NCI-H2029 (cell line): Measurements from ENCODE around the gene PREP.

ENCODE experiments used
- DNase-seq: peaks from one replicate; lab custom pipeline; 2025; lab: John Stamatoyannopoulos, UW

Gene PREP

DNA sequence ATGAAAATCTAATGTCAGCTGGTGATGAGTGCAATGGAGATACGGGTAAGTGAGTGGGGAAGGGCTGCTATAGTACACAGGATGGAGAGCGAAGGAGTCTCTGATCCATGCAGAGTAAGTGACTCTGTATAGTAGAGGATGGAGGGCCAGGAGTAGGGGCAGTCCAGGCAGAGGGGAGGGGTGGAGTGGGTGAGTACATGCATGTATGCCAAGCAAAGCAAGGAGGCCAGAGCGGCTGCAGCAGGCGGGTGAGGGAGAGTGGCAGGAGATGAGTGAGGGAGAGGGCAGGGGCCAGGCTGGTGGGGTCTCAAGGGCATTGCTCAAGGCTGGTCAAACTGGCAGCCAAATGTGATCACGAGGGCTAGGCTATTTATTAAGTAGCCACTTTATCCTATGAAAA, 94.0 kb downstream of the PREP start:
- DNase-seq, result no peak

DNA sequence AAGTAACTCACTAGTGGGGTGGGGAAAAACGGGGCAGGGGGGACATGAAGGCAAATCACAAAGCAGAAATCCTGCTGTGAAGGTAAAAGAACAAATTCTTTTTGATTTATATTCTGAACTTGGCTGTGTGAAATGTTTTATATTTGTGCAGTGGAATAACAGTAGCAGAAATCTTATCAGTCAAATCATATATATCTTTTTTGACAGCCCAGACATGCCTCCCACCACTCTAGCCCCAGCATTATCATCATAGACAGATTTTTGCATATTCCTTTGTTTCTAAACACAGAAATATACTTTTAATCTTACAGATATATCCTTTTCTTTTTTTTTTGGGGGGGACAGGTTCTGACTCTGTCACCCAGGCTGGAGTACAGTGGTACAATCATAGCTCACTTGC, 97.4 kb downstream of the PREP start:
- no peak for DNase-seq

DNA sequence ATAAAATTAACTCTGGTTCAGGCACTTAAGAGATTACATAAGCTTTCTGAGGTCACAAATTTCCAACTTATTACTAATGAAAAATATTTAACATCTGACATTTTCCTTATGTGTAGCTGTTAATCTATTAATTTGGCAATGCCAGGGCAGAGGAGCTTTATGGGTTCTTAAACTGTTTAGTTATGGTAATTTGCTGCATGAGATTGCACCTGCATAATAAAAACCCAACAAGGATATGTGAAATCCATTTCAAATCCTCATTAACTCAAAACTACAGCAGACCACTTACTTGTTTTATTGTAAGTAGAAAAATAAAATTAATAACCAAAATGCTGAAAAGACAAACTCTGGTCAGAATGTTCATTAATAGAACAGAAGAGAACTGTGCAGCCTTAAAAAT, 98.1 kb downstream of the PREP start:
- DNase-seq, result no peak

DNA sequence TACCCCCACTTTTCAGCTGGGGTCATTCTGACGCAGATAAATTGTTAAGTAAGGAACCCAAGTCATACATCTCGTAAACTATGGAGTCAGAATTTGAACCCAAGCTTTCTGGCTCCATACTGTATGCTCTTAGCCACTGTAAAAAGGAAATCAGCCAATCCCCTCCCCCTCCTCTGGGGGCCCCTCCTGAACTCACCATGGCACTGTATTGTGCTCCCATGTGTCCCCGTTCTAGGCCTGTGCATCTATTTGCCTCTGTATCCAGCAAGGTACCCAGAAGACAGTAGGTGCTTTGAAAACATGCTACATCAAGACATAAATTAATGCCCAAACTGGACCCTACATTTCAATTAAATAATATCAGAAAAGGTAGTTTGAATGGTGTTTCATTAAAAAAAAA, 98.5 kb downstream of the PREP start:
- DNase-seq, result no peak

DNA sequence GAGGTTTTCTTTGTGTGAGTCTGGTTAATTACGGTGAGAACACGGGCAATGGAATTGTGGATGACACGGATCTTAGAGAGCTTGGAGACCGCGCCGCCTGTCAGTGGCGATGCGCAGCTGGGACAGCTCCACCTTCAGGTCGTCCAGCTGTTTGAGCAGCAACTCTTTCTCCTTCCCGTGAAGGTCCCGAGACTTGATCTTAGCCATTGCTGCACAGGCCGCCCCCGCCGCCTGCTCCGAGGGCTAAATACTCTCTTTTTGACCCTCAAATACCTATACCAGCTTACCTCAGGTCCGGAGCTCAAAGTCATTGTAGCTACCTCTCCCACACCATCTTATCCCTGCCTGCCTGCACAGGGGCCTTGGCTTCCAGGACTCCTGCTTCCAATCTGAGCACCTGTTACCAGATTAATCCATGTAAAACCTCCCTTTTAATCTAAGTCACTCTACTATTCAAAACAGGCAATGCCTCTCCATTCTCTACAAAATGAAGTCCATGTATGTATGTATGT, 100.2 kb downstream of the PREP start:
- DNase-seq, result peak; percentile 64

DNA sequence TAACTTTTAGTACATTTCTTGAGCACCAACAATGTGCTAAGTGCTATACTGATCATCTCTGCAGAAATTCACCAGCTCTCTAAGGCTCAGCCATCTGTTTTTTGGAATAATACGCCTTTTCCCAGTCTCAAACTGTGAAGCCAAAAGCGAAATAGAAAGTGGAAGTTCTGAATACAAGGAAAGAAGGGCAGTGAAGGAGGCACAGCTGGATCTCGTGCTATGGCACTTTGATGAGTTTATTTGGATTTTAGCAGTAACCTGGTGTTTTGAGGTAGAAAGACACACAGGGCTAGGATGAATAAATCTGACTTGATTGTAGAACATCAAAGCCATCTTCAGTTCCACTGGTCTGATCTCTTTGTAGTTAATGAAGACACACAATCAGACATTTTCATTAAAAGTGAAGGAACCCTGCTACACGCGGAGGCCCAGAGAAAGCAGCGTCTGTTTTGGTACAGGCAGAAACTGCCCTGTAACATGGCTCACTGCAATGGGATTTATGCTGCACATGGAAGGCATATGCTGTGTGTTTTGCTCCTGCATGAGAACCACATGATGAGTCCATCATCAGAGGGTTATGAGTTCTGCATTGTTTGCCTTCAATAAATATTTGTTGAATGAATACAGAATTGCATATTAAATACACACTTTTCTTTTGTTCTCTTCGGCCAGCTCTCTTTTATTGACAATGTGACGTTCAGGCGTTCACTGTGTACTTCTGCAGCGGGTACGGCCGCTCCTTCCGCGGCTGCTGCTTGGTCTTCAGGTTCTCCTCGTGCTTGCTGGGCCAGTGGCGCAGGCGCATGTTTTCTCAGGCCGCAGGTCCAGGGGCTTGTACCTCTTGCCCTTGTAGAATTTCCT, 100.9 kb downstream of the PREP start:
- DNase-seq, result peak; percentile 64

DNA sequence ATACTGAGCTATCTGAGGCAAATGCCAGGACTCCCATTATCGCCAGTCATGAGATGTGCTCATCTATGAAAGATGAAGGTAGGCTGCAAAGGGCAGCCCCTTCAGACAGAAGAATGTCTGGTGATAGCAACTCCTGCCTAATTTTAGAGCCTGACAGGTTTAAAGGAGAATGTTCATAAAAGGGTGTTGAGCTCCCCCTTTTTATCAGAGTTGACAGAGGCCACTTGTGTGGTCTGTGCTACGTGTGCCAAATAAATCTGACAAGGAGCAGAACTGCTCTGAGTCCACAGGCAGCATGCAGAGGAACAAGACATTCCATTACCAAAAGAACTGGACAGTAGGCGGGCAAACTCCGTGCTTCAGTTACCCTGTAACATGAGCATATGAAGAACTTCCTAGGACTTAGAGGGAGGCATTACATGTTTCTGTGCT, 101.8 kb downstream of the PREP start:
- DNase-seq, result no peak

DNA sequence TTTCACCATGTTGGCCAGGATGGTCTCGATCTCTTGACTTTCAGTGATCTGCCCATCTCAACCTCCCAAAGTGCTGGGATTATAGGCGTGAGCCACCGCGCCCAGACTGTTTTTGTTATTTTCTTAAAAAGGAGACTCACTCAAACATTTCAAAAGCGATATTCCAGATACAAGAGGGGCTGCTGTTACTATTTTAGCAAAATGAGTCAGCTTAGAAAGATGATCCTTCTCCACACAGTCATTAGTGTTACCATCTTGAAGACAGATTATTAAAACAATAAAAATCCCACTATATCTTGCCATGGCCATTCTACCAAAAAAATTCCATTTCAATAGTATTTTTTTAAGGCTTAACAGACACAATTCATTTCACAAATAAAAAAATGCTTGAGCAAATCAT, 102.8 kb downstream of the PREP start:
- DNase-seq, result no peak

DNA sequence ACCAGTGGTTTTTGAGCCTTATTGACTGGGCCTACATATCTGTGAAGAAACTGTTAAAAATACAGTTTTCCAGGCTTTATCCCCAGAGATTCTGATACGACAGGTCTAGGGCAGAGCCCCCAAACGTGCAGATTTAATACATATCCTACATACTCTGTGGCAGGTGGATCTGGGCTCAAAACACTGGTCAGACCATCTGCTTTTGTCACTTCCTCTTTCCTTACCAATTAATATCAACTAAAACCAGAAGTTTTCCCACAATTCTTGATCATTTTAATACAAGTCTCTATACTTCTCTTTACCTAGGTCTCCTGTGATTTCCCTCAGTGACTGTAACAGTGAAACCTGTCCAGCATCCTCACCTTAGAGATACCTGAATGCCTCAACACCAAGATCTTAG, 108.8 kb downstream of the PREP start:
- no peak for DNase-seq

DNA sequence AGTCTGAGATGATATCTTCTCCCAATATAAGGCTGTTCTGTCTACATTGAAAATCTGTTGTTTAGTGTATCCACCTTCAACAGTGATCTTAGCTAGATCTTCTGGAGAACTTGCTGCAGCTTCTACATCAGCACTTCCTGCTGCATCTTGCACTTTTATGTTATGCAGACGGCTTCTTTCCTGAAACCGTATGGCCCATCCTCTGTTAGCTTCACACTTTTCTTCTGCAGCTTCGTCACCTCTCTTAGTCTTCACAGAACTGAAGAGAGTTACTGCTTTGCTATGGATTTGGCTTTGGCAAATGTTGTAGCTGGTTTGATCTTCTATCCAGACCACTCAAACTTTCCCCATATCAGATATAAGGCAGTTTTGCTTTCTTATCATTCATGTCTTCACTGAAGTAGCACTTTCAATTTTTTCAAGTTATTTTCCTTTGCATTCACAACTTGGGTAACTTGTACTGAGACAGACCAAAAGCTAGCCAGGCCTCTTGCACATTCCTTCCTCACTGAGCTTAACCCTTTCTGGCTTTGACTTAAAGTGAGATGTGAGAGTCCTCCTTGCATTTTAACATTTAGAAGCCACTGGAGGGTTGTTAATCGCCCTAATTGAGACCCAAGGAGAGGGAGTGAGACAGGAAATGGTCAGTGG, 110.1 kb downstream of the PREP start:
- no peak for DNase-seq

DNA sequence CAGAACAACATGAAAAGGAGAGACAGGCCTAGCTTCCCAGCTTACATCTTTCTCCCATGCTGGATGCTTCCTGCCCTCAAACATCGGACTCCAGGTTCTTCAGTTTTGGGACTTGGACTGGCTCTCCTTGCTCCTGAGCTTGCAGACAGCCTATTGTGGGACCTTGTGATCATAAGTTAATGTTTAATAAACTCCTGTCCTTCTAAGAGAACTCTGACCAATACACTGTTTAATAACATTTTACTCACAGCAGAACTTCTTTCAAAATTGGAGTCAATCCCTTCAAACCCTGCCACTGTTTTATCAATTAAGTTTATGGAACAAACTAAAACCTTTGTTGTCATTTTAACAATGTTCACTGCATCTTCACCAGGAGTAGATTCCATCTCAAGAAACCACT, 111.4 kb downstream of the PREP start:
- DNase-seq, result no peak

DNA sequence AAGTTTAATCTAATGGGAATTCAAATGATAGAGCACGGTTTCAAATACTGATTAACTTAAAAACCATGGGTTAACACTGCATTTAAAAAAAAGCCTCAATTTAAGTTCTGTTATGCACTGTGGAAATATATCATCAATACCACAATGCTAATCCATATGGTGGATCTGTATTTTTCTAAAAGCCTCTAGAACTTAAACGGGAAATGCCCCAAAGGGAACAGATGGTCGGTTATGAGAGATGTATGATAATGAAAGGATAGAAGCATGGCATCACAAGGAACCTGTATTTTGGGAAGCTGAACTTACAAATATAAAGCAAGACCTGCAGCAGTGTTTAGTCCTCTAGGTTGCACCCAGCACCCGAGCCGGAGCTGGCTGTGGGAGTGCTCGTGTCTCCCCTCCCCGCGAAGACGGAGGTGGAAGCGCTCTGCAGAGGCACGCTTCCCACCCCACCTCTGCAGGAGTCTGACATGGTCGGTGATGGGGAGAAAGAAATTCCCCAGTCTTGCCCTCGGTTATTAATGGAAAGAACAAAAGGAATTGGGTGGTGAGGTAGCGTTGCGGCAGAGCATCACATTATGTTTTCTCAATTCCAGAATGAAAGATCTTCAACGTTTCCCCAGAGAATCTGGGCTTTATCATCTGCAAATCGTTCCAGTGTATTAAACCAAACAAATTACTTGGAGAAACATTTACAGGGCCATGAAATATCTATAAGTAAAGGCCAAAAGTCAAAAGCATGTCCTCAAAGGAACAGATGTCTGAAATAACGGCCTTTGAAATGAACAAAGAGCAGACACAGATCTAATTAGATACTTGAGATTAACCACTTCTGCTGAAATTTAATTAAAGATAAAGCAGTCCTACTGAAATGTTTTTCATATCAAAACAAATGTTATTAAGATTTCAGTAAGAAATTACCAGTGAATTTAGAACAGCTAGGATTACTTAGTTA, 120.0 kb downstream of the PREP start:
- DNase-seq, result no peak

DNA sequence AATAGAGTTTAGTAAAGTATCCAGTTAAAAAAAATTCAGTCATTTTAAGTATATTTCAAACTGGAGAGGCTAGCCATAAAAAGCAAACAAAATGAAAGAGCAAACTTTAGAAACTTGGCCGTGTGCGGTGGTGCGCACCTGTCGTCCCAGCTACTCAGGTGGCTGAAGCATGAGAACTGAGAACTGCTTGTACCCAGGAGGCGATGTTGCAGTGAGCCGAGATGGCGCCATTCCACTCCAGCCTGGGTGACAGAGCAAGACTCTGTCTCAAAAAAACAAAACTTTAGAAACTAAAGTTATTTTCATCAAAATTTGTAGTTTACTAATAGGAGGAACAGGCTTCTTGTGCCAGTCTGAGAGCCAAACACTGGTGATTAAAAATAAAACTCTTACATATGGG, 122.8 kb downstream of the PREP start:
- DNase-seq, result no peak

DNA sequence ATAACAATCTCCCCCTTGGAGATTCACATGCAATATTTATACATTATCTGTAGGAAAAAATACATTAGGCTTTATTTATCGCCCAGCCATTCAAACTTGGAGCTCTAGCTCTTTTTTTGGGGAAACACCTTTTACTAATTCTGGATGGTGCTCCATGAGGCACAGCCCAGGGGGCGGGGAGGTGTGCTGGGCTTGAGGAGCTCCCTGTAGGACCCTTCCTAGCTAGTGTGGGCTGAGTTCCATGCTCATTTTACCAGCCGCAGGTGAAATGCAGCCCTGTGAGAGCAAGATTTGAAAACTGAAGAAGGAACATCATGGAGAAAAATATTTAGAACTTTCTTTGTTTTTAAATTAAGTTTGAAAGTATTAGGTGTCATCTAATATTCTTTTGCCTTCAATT, 123.4 kb downstream of the PREP start:
- no peak for DNase-seq

DNA sequence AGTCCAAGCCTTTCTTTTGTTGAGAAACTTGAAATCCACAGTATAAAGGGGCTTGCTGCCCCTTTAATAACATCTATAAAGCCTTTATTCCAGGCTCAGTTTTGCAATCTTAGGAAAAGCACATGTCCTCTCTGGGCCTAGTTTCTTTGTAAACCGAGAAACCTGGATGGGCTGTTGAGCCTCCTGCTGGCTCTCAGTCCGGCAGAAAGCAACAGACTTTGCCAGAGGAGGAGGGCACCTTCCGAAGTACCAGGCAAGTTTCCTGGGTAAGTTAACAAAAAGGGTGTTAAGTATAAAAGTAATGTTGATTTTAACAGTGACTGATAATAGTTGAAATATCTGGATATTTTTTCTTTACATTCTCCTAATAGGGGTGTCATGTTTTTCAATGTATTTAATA, 124.1 kb downstream of the PREP start:
- DNase-seq, result no peak

DNA sequence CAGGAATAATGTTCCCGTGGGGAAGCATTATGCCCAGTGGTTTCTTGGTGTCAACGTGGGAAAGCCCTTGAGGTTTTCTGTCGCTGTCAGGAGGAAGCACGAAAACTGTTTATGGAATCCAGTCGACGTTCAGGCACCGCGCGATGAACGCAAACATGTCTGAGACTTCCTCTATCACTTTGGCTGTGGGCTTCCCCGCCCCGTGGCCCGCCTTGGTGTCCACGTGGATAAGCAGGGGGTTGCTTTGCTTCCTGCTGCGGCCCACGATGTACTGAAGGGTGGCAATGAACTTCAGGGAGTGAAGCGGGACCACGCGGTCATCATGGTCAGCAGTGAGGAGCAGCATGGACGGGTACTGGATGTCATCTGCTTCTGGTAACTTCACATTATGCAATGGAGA, 124.8 kb downstream of the PREP start:
- DNase-seq, result no peak

DNA sequence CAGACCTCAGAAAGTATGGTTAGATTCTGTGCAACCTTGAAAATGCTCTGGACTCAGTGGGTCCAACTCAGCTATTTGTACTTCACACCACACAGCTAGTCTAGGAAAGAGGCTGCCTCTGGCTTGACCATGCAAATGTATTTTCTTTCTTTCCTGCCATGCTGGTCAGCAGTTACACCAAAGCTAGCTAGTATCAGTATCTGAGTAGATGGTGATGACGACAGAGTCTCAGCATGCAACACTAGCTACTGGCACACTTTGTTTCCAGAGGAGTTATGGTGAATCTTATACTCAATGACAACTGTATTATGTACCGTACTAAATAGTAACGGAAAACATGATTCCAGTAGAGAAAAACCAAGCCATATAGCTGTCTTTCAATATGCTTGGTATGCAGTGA, 126.5 kb downstream of the PREP start:
- no peak for DNase-seq

DNA sequence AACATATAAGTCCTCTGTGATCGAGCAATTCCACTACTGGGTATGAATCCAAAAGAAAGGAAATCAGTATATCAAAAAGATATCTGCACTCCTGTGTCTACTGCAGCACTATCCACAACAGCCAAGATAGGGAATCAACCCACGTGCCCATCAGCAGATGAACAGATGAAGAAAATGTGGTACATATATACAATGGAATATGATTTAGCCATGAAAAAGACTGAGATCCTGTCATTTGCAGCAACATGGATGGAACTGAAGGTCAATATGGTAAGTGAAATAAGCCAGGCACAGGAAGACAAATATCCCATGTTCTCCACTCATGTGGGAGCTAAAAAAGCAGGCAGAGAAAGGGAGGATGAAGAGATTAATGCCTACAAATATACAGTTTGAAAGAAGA, 127.3 kb downstream of the PREP start:
- no peak for DNase-seq

DNA sequence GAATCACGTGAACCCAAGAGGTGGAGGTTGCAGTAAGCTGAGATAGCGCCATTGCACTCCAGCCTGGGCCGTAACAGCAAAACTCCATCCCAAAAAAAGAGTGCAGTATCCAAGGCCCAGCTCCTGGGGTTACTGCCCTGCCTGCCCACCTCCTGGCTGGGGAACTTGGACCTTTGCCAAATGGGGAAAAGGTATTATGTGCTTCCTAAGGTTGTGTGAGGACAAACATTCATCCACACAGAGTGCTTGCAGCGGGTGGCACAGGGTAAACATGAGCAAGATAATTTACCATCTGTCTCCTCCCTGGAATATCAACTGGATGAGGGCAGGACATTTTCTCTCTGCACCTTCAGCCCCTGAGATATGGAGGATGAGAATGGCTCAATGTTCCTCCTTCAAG, 128.2 kb downstream of the PREP start:
- no peak for DNase-seq

DNA sequence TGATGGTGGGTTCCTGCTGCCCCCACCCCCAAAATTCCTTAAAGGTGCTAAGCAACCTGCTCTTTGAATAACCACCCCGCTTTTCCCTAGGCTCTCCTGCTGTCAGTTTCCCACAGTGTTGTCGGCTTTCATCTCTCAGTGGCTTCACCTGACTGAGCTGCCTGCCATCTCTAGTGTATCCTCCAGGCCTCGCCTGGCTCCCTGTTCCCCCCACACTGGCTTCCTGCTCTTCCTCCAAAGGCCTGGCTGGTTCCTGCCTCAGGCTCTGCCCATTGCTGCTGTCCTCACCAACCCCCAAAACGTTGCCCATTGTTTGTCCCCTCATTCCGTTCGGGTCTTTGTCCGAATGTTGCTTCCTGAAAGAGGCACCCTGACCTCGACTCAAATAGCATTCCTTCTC, 129.3 kb downstream of the PREP start:
- DNase-seq, result no peak

DNA sequence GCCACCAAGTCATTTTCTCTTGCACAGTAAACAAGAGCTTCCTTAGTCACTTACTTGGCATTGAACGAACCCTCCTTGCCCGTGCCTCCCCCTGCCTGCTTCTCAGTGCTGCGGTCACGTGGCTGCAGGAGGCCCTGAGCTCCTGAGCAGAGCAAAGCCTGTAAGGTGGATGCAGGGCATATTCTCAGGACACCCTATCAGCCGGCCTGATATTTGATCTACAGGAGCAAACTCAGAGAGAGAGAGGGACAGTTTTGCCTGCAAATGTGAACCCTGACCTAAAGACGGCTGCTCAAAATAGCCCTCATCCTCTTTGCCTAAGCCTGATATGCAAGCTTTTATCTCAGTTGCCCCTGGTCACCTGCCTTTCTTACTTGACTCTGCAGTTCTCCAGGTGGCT, 130.1 kb downstream of the PREP start:
- DNase-seq, result peak; percentile 51

DNA sequence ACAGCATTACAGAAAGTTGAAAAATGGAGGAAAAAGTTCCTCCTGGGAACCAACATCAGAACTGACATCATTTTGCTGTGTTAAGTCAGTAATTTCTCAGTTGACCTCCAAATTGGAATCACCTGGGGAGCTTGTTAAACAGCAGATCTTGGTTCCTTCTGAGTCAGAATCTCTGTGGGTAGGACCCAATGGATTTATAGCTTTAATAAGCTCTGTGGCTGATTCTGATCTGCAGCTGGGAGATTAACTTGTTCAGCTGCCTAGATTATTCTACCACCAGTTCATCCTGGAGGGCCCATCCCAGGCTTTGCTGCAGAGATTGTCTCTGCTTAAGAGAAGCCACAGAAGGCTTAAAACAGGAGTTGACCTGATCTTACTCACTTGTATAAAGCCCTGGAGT, 132.4 kb downstream of the PREP start:
- DNase-seq, result no peak
